GM10248 (cell line): ENCODE data around the gene LRRC7.

ENCODE experiments used
- CTCF ChIA-PET: fragments of 300-600 bp; sonication (Branson Sonifier 250); formaldehyde crosslinking; extraction: SDS; loops from one replicate; lab custom pipeline; 2021; ENCODE audit warnings: antibody characterized with exemption; lab: Yijun Ruan, JAX
- POLR2A ChIA-PET: fragments of 350-650 bp; sonication (Branson Sonifier 250); formaldehyde crosslinking; extraction: SDS; loops from one replicate; lab custom pipeline; 2020; ENCODE audit warnings: antibody characterized with exemption; lab: Yijun Ruan, JAX
- DNase-seq: peaks from one replicate; pipeline ENCODE4 v3.0.0; 2012; ENCODE audit errors: extremely low spot score
- TF ChIP-seq, protein P1 (sequence below): IDR thresholded peaks from 2 replicates; pipeline ENCODE4 v1.5.1; 2012; ENCODE audit warnings: mild to moderate bottlenecking, low read depth; ENCODE audit errors: extremely low read depth, missing control alignments, control extremely low read depth

LRRC7 gene

DNA sequence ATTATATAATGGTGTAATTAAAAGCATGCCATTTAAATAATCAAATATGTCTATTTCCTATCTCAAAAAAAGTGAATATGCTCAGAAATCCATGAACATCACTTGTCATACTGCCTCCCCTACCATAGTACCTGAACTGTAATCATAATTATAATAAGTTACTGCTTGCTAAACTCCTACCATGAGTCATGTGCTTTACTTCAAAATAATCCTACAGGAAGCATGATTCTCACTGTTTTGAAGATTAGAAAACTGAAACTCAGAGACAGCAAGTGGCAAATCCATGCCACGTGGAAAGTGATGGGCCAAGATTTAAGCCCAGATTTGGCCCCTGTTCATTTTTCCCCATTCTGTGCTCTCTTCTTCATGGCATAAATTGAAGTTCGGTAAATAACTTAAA is 5.2 kb downstream of the LRRC7 start:
- ChIA-PET POLR2A (no interaction called here), CTCF (no interaction called here)
- no peak for DNase-seq
- TF ChIP-seq, protein P1, sequence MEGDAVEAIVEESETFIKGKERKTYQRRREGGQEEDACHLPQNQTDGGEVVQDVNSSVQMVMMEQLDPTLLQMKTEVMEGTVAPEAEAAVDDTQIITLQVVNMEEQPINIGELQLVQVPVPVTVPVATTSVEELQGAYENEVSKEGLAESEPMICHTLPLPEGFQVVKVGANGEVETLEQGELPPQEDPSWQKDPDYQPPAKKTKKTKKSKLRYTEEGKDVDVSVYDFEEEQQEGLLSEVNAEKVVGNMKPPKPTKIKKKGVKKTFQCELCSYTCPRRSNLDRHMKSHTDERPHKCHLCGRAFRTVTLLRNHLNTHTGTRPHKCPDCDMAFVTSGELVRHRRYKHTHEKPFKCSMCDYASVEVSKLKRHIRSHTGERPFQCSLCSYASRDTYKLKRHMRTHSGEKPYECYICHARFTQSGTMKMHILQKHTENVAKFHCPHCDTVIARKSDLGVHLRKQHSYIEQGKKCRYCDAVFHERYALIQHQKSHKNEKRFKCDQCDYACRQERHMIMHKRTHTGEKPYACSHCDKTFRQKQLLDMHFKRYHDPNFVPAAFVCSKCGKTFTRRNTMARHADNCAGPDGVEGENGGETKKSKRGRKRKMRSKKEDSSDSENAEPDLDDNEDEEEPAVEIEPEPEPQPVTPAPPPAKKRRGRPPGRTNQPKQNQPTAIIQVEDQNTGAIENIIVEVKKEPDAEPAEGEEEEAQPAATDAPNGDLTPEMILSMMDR, result no peak

- CTCF ChIA-PET, result interaction anchor here (1.2 kb wide), 1 partner anchor 23 kb away, joined by 3 read pairs; no protein-coding TSS in a partner anchor
- TF ChIP-seq, protein P1, result no peak
- POLR2A ChIA-PET, result no interaction called here
- no peak for DNase-seq
Measured at GRCh38 chr1:69573911-69574310, 6.2 kb downstream of the LRRC7 start.

DNA sequence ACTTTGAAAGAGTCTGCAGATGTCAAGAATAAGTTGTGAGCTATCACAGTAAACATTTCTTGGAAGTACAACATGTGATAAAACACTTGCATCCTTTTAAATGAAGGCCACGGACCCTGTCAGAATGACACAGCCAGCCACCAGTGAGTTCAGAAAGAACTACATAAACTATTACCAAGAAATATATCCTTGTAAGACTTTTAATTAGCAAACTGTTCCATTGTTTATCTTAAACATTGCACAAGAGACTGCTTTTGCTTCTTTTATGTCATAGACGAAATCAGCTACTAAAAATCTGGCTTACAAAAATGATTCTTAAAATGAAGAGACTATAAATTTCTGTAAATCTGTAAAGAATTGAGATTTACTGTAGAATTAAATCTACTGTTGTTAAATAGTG is 17.9 kb downstream of the LRRC7 start:
- no peak for DNase-seq
- TF ChIP-seq, protein P1, result no peak
- CTCF ChIA-PET, result no interaction called here
- POLR2A ChIA-PET, result no interaction called here

GRCh38 chr1:69587391-69587790 is 19.7 kb downstream of the LRRC7 start:
- ChIA-PET POLR2A (no interaction called here), CTCF (no interaction called here)
- no peak for DNase-seq
- TF ChIP-seq, protein P1, result no peak

GRCh38 chr1:69589799-69590198 is 22.1 kb downstream of the LRRC7 start:
- TF ChIP-seq, protein P1, result no peak
- CTCF ChIA-PET, result interaction anchor here (1.1 kb wide), 2 partner anchors 9 to 15 kb away, joined by 3 read pairs; no protein-coding TSS in a partner anchor
- POLR2A ChIA-PET, result no interaction called here
- DNase-seq, result no peak

- no peak for DNase-seq
- TF ChIP-seq, protein P1, result no peak
- POLR2A ChIA-PET, result no interaction called here
- CTCF ChIA-PET, result interaction anchor here (1.2 kb wide), 1 partner anchor 23 kb away, joined by 3 read pairs; no protein-coding TSS in a partner anchor
Measured at GRCh38 chr1:69592341-69592740, 24.6 kb downstream of the LRRC7 start.
